ES-I3 (cell line): ENCODE measurements around the gene KDM2A.

ENCODE experiments used
- H3K36me3 ChIP-seq: 2 replicates; pipeline ENCODE4 v1.6.1; 2013; ENCODE audit warnings: mild to moderate bottlenecking, low read length, control low read depth, moderate library complexity; ENCODE audit not compliant: insufficient read depth
- H3K4me1 ChIP-seq: 2 replicates; pipeline ENCODE4 v1.6.1; 2013; ENCODE audit warnings: mild to moderate bottlenecking, control low read depth, low read length; ENCODE audit not compliant: insufficient read depth
- H3K9ac ChIP-seq: 2 replicates; pipeline ENCODE4 v1.6.1; 2013; ENCODE audit warnings: low read depth, mild to moderate bottlenecking, low read length, moderate library complexity
- H3K9me3 ChIP-seq: 2 replicates; pipeline ENCODE4 v1.6.1; 2013; ENCODE audit warnings: mild to moderate bottlenecking, low read length, moderate library complexity; ENCODE audit not compliant: control insufficient read depth, insufficient read depth

KDM2A gene

GRCh38 chr11:67270256-67271204 lies 151.5 kb downstream of the KDM2A start:
- no peaks in the 10 kb centered on the region for H3K9me3 ChIP-seq
- peaks cover 17% of the 10 kb centered on the region for H3K4me1 ChIP-seq
- H3K36me3 ChIP-seq = no peaks in the 10 kb centered on the region
- H3K9ac ChIP-seq = peak overlapping the region; percentile 17

- Histone ChIP-seq H3K36me3 (no peaks in the 10 kb centered on the region), H3K9ac (no peak overlapping the region), H3K9me3 (no peaks in the 10 kb centered on the region), H3K4me1 (peaks cover 19% of the 10 kb centered on the region)
These were observed 152.1 kb downstream of the KDM2A start for GRCh38 chr11:67271205-67271540.

- Histone ChIP-seq H3K4me1 (peaks cover 23% of the 10 kb centered on the region), H3K9ac (no peak overlapping the region), H3K9me3 (no peaks in the 10 kb centered on the region), H3K36me3 (no peaks in the 10 kb centered on the region)
These were observed 152.7 kb downstream of the KDM2A start for GRCh38 chr11:67271541-67272284.

- Histone ChIP-seq H3K9me3 (no peaks in the 10 kb centered on the region), H3K9ac (no peak overlapping the region), H3K36me3 (no peaks in the 10 kb centered on the region), H3K4me1 (peaks cover 30% of the 10 kb centered on the region)
These were observed 153.5 kb downstream of the KDM2A start for GRCh38 chr11:67272327-67273259.

GRCh38 chr11:67273260-67273990 lies 154.4 kb downstream of the KDM2A start:
- H3K9ac ChIP-seq = no peak overlapping the region
- no peaks in the 10 kb centered on the region for H3K36me3 ChIP-seq
- H3K4me1 ChIP-seq = peaks cover 36% of the 10 kb centered on the region
- H3K9me3 ChIP-seq = no peaks in the 10 kb centered on the region

GRCh38 chr11:67274768-67275605 lies 155.9 kb downstream of the KDM2A start:
- H3K36me3 ChIP-seq = peaks cover 3% of the 10 kb centered on the region
- H3K9ac ChIP-seq = no peak overlapping the region
- H3K9me3 ChIP-seq = no peaks in the 10 kb centered on the region
- peaks cover 30% of the 10 kb centered on the region for H3K4me1 ChIP-seq

GRCh38 chr11:67275606-67276409 lies 156.7 kb downstream of the KDM2A start:
- Histone ChIP-seq H3K9me3 (no peaks in the 10 kb centered on the region), H3K4me1 (peaks cover 26% of the 10 kb centered on the region), H3K9ac (no peak overlapping the region), H3K36me3 (peaks cover 4% of the 10 kb centered on the region)

- peaks cover 4% of the 10 kb centered on the region for H3K36me3 ChIP-seq
- H3K4me1 ChIP-seq = peaks cover 19% of the 10 kb centered on the region
- no peaks in the 10 kb centered on the region for H3K9me3 ChIP-seq
- peak overlapping the region; percentile 23; the same call in 1 of the 2 replicates for H3K9ac ChIP-seq
These were observed 157.7 kb downstream of the KDM2A start for GRCh38 chr11:67276781-67277230.

GRCh38 chr11:67277231-67277961 lies 158.3 kb downstream of the KDM2A start:
- peak overlapping the region; percentile 23; the same call in 1 of the 2 replicates for H3K9ac ChIP-seq
- H3K4me1 ChIP-seq = peaks cover 19% of the 10 kb centered on the region
- H3K36me3 ChIP-seq = peaks cover 4% of the 10 kb centered on the region
- H3K9me3 ChIP-seq = no peaks in the 10 kb centered on the region

- H3K36me3 ChIP-seq = peaks cover 4% of the 10 kb centered on the region
- H3K9ac ChIP-seq = no peak overlapping the region
- peaks cover 19% of the 10 kb centered on the region for H3K4me1 ChIP-seq
- no peaks in the 10 kb centered on the region for H3K9me3 ChIP-seq
These were observed 159.3 kb downstream of the KDM2A start for GRCh38 chr11:67278135-67278938.

GRCh38 chr11:67278939-67279588 lies 160.0 kb downstream of the KDM2A start:
- peaks cover 19% of the 10 kb centered on the region for H3K4me1 ChIP-seq
- no peaks in the 10 kb centered on the region for H3K9me3 ChIP-seq
- H3K36me3 ChIP-seq = peaks cover 4% of the 10 kb centered on the region
- no peak overlapping the region for H3K9ac ChIP-seq
